ENCODE measurements around the gene TEX51.

- no peak for TF ChIP-seq CTCF (IDR thresholded peaks at IDR 0.05)
- TF ChIP-seq ZFX (IDR thresholded peaks at IDR 0.05; ENCODE audit: borderline replicate concordance), result no peak
Measured at GRCh38 chr2:126949775-126950174, 51.1 kb downstream of the TEX51 start.
